PC-3 (cell line): ENCODE measurements around the gene CALM1. TPM values are rescaled to one million over a fixed set of nuclear protein-coding genes. Genes with fewer than 3 reads are reported as not detected.

Experiments used
- ATAC-seq: fragments of 200-7000 bp; cut with Tn5 transposase; 2 replicates; pipeline ENCODE4 v1.9.1; 2020; ENCODE audit warnings: mild to moderate bottlenecking, moderate library complexity
- BruUV-seq: library from RNA; stranded (reverse); fragments of 400-500 nt; replicated peaks from 2 replicates; lab custom pipeline; 2021; lab: Mats Ljungman, UMichigan
- CTCF ChIA-PET: fragments of 300-600 bp; sonication (Branson Sonifier 250); formaldehyde crosslinking; loops from one replicate; lab custom pipeline; 2022; ENCODE audit warnings: antibody characterized with exemption; lab: Charles Lee
- POLR2A ChIA-PET: fragments of 300-600 bp; sonication (Branson Sonifier 250); formaldehyde crosslinking; loops from one replicate; lab custom pipeline; 2022; ENCODE audit warnings: antibody characterized with exemption; ENCODE audit not compliant: unreplicated experiment; lab: Charles Lee
- DNase-seq: peaks from one replicate; pipeline ENCODE4 v3.0.0-alpha.2; 2015
- H2AFZ ChIP-seq: fragments of 300-600 bp; sonication (generic); 2 replicates; pipeline ENCODE4 v1.6.0; 2016; ENCODE audit warnings: antibody characterized with exemption, low read length
- H3F3A ChIP-seq: fragments of 300-600 bp; sonication (generic); one replicate; pipeline ENCODE4 v1.6.0; 2017; ENCODE audit warnings: antibody characterized with exemption, low read length, control low read depth, mild to moderate bottlenecking; ENCODE audit not compliant: unreplicated experiment
- H3K27ac ChIP-seq: fragments of 300-600 bp; sonication (generic); 2 replicates; pipeline ENCODE4 v1.5.1; 2016; ENCODE audit warnings: mild to moderate bottlenecking, low read length
- H3K27me3 ChIP-seq: fragments of 300-600 bp; sonication (generic); 2 replicates; pipeline ENCODE4 v1.6.1; 2016; ENCODE audit warnings: low read length, mixed read lengths
- H3K36me3 ChIP-seq: fragments of 300-600 bp; sonication (generic); 2 replicates; pipeline ENCODE4 v1.6.1; 2016; ENCODE audit warnings: low read depth, mixed run types, low read length, mixed read lengths
- H3K4me1 ChIP-seq: fragments of 300-600 bp; sonication (generic); 2 replicates; pipeline ENCODE4 v1.5.1; 2016; ENCODE audit warnings: low read length; ENCODE audit not compliant: insufficient read depth
- H3K4me2 ChIP-seq: fragments of 300-600 bp; sonication (generic); 2 replicates; pipeline ENCODE4 v1.6.0; 2016; ENCODE audit warnings: low read length
- H3K4me3 ChIP-seq: fragments of 300-600 bp; sonication (generic); 2 replicates; pipeline ENCODE4 v1.5.1; 2016; ENCODE audit warnings: mild to moderate bottlenecking, low read length, mixed read lengths
- H3K79me2 ChIP-seq: fragments of 300-600 bp; sonication (generic); 2 replicates; pipeline ENCODE4 v1.6.1; 2017; ENCODE audit warnings: low read length, mixed read lengths
- H3K9ac ChIP-seq: fragments of 300-600 bp; sonication (generic); 2 replicates; pipeline ENCODE4 v1.6.0; 2016; ENCODE audit warnings: mild to moderate bottlenecking, low read length
- H3K9me2 ChIP-seq: fragments of 300-600 bp; sonication (generic); replicated peaks from 2 replicates; pipeline ENCODE4 v1.6.1; 2016; ENCODE audit warnings: mixed run types, low read length, mixed read lengths
- H3K9me3 ChIP-seq: fragments of 300-600 bp; sonication (generic); 2 replicates; pipeline ENCODE4 v1.6.1; 2016; ENCODE audit warnings: low read length, mixed read lengths
- H4K20me1 ChIP-seq: fragments of 300-600 bp; sonication (generic); 2 replicates; pipeline ENCODE4 v1.6.1; 2016; ENCODE audit warnings: low read length, mixed read lengths
- EZH2 ChIP-seq: fragments of 300-600 bp; sonication (generic); IDR thresholded peaks from one replicate; pipeline ENCODE4 v1.6.1; 2017; ENCODE audit warnings: antibody characterized with exemption, mild to moderate bottlenecking, low read length; ENCODE audit not compliant: unreplicated experiment
- EZH2phosphoT487 ChIP-seq: fragments of 300-600 bp; sonication (generic); IDR thresholded peaks from 2 replicates; pipeline ENCODE4 v1.6.1; 2018; ENCODE audit warnings: mild to moderate bottlenecking, antibody characterized with exemption, low read length, borderline replicate concordance
- intact Hi-C: fragments of 100-400 bp; cut with micrococcal nuclease; formaldehyde crosslinking; loops from 2 replicates; pipeline ENCODE4 v1.9.0; 2023
- total RNA-seq: library from RNA; depleted of rRNA; stranded (reverse); fragments of >200 nt; gene quantifications from 2 replicates; pipeline ENCODE4 v1.2.3, GENCODE V29; 2014
- TF ChIP-seq, protein P1 (sequence below): fragments of 300-600 bp; sonication (generic); conservative IDR thresholded peaks from 2 replicates; pipeline ENCODE4 v1.5.1; 2017; ENCODE audit warnings: antibody characterized with exemption, low read depth, mild to moderate bottlenecking, low read length

The CALM1 gene
- total RNA-seq, 1 experiment from 2014 or later, result 1,162 TPM

DNA sequence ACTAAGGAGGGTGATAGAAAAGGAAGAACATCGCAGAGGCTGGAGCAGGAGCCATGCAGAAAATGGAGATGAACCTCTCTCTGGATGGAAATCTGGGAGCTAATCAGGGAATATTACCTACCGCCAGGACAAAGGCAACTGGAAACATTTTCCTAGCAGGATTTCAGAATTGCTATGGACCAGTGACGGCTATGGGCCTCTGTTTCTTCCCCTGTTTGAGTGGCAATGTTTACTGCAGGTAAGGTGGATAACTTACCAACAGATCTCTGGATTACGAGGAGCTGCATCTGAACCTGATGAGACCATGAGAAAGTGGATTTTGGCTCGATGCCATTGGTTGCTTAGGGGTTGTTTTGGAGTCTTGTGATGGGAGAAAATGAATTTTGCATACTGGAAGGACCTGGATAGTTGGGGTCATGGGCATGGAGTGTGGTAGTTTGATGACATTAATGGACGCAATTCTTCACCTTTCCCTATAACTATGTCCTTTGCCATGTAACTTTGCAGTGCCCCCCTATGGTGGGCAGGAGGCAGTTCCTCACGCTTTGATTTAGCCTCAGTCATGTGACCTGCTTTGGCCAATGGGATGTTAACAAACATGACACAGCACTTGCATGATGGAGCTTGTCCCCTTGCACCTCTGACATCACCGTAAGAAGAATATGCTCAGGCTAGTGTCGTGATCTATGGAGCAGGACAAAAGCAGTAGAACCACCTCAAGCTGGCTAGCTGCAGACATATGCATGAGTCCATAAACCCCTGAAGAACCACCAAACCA lies 51.1 kb downstream of the CALM1 start:
- Histone ChIP-seq H3K9me3 (peaks cover 8% of the 10 kb centered on the region; the same call in 1 of the 2 replicates), H3K27me3 (no peaks in the 10 kb centered on the region), H4K20me1 (no peaks in the 10 kb centered on the region), H3K9me2 (no peaks in the 10 kb centered on the region), H3K79me2 (no peaks in the 10 kb centered on the region), H3F3A (no peaks in the 10 kb centered on the region), H3K9ac (no peak overlapping the region), H3K27ac (no peak overlapping the region), H3K4me2 (no peak overlapping the region), H3K4me1 (peaks cover 20% of the 10 kb centered on the region), H3K4me3 (no peak overlapping the region), H3K36me3 (no peaks in the 10 kb centered on the region), H2AFZ (no peak overlapping the region)
- ChIA-PET POLR2A (no interaction called here), CTCF (no interaction called here)
- no peak for ATAC-seq
- no peak for DNase-seq
- BruUV-seq, result no TSS peak
- intact Hi-C loops, result loop anchor here (2.0 kb wide), 1 partner anchor 43 kb away; no protein-coding TSS in a partner anchor
- TF ChIP-seq EZH2 (no peak), EZH2phosphoT487 (no peak)
- TF ChIP-seq, protein P1, sequence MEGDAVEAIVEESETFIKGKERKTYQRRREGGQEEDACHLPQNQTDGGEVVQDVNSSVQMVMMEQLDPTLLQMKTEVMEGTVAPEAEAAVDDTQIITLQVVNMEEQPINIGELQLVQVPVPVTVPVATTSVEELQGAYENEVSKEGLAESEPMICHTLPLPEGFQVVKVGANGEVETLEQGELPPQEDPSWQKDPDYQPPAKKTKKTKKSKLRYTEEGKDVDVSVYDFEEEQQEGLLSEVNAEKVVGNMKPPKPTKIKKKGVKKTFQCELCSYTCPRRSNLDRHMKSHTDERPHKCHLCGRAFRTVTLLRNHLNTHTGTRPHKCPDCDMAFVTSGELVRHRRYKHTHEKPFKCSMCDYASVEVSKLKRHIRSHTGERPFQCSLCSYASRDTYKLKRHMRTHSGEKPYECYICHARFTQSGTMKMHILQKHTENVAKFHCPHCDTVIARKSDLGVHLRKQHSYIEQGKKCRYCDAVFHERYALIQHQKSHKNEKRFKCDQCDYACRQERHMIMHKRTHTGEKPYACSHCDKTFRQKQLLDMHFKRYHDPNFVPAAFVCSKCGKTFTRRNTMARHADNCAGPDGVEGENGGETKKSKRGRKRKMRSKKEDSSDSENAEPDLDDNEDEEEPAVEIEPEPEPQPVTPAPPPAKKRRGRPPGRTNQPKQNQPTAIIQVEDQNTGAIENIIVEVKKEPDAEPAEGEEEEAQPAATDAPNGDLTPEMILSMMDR, result peak; percentile 29; the same call in 1 of the 2 replicates

DNA sequence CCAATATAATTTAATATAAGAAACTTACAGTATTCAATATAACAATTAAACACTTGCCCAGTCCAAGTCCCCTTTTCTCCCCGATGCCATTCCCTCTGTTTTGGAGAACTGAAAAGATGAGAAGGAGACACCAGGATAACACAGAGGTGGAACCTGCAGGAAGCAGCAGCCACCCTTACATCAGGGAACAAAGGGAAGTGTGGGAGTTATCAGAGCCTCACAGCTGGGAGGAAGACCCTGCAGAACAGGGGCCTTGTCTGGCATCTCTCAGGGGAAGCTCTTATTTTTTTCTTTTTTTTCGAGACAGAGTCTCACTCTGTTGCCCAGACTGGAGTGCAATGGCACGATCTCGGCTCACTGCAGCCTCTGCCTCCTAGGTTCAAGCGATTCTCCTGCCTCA lies 52.6 kb downstream of the CALM1 start:
- ChIA-PET POLR2A (no interaction called here), CTCF (no interaction called here)
- ATAC-seq (no peak), DNase-seq (no peak)
- Histone ChIP-seq H3K79me2 (no peaks in the 10 kb centered on the region), H3K27ac (no peak overlapping the region), H3F3A (no peaks in the 10 kb centered on the region), H3K9me3 (peaks cover 8% of the 10 kb centered on the region; the same call in 1 of the 2 replicates), H3K4me2 (no peak overlapping the region), H3K4me1 (peaks cover 5% of the 10 kb centered on the region), H3K9me2 (no peaks in the 10 kb centered on the region), H3K27me3 (no peaks in the 10 kb centered on the region), H3K4me3 (no peak overlapping the region), H2AFZ (no peak overlapping the region), H3K9ac (no peak overlapping the region), H4K20me1 (no peaks in the 10 kb centered on the region), H3K36me3 (no peaks in the 10 kb centered on the region)
- intact Hi-C loops, result no loop called here
- TF ChIP-seq, protein P1, result no peak
- no peak for TF ChIP-seq EZH2
- TF ChIP-seq EZH2phosphoT487, result no peak
- no TSS peak for BruUV-seq

DNA sequence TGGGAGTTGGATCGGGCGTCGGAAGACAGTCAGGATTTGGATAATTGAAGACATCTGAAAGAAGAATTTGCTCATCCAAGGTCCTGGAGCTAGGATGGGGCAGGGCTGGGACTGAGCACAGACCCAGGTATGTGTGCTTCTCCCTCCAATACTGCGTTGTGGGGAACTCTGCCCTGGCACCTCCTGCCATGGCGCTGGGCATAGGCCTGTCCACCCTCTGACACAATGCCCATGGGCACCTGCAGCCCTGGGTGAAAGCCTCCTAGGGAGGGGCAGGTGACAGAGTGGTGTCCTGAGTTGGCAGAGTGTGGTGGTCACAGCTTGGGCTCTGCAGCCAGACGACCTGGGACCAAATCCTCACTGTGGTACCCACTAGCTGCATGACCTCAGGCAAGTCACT lies 53.3 kb downstream of the CALM1 start:
- no peak overlapping the region for H3K4me3 ChIP-seq
- H3F3A ChIP-seq, result no peaks in the 10 kb centered on the region
- H3K36me3 ChIP-seq, result no peaks in the 10 kb centered on the region
- no peak overlapping the region for H3K4me2 ChIP-seq
- no peaks in the 10 kb centered on the region for H3K27me3 ChIP-seq
- ChIA-PET CTCF (no interaction called here), POLR2A (no interaction called here)
- H3K9ac ChIP-seq, result no peak overlapping the region
- ATAC-seq (no peak), DNase-seq (no peak)
- BruUV-seq, result no TSS peak
- H2AFZ ChIP-seq, result no peak overlapping the region
- no peaks in the 10 kb centered on the region for H3K4me1 ChIP-seq
- no peaks in the 10 kb centered on the region for H3K79me2 ChIP-seq
- intact Hi-C loops, result loop anchor here (10.0 kb wide), 1 partner anchor 745 kb away; no protein-coding TSS in a partner anchor
- TF ChIP-seq EZH2 (no peak), EZH2phosphoT487 (no peak)
- TF ChIP-seq, protein P1, result no peak
- H3K27ac ChIP-seq, result no peak overlapping the region
- H3K9me3 ChIP-seq, result peaks cover 8% of the 10 kb centered on the region; the same call in 1 of the 2 replicates
- no peaks in the 10 kb centered on the region for H4K20me1 ChIP-seq
- H3K9me2 ChIP-seq, result no peaks in the 10 kb centered on the region
